Measurements from ENCODE around the gene RPS6KA3.
"Not testable (repeated sequence)": the region's sequence is repeated elsewhere in the genome, so short reads cannot be mapped to it uniquely, and the experiment has no call there.

- not testable (repeated sequence) for TF ChIP-seq POLR2A (IDR thresholded peaks at IDR 0.05; ENCODE audit: low read depth, low read length); POLR2AphosphoS5 (IDR thresholded peaks at IDR 0.05; ENCODE audit: low read depth, low read length); TAF1 (IDR thresholded peaks at IDR 0.05; ENCODE audit: borderline replicate concordance, low read depth, low read length)
Observed at GRCh38 chrX:20162516-20162915, 104.2 kb downstream of the RPS6KA3 start.
